NCI-H1417 (cell line): ENCODE measurements around the gene KRTCAP2.
"Not testable (repeated sequence)": the region's sequence is repeated elsewhere in the genome, so short reads cannot be mapped to it uniquely, and the experiment has no call there.

Experiments used
- DNase-seq, 3 experiments: peaks; one replicate each; lab custom pipeline; 2025; lab: John Stamatoyannopoulos, UW

Gene KRTCAP2

GRCh38 chr1:155172732-155173477 is at the start of gene KRTCAP2:
Gene KRTCAP2, minus strand, starts transcription at chr1:155173304. Its CDS starts 80 bp downstream, at chr1:155173224.
- DNase-seq, result peak; percentile 94 to 100 (median 98)

DNA sequence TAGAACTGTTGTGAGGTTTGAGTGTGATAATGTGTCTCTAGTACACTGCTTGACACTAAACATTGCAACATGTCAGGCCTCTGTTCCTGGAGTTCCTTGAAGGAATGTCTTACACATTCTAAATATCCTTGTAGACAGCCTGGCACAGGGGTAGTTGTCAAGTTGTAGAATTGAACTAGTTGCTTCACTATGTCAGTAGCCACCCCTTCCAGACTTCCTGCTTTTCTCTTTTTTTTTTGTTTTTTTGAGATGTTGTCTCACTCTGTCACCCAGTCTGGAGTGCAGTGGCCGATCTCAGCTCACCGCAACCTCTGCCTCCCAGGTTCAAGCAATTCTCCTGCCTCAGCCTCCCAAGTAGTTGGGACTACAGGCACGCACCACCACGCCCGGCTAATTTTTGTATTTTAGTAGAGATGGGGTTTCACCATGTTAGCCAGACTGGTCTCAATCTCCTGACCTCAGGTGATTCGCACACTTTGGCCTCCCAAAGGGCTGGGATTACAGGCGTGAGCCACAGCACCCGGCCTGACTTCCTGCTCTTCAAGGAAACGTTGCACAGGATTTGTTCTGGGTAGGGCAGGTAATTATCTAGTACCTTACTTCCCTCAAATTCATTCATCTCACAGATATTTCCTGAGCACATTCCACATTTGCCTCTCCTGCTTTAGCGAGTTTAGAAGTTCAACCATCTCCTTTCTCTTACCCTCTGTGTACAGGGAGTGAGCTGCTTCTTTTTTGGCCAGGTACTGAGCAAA is 47.3 kb upstream of the KRTCAP2 start:
- not testable (repeated sequence) for DNase-seq

DNA sequence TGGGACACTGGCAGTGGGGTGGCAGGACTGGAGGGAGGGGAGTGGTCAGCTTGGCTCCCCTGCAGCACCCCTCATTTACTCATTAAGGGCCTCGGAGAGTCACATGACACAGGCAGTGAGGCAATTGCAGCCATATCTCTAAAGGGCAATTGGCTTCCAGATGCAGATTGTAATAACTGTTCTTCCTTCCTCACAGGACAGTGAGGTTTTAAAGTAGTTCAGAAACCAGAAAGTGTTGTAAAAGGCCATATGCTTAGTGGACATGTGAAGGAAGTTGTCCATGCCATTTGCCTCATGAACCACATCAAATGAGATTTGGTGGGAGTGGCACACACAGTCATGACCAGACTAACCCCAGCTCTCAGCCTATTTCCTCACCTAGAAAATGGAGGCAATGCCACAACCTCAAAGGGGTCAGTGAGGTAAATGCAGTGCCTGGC is 46.5 kb upstream of the KRTCAP2 start:
- peak in 2 of 3 experiments; percentile 24 to 87 for DNase-seq

GRCh38 chr1:155218854-155219591 is 45.9 kb upstream of the KRTCAP2 start:
- peak; percentile 27 to 99 (median 56) for DNase-seq

GRCh38 chr1:155214702-155215101 is 41.6 kb upstream of the KRTCAP2 start:
- DNase-seq, result not testable (repeated sequence)

DNA sequence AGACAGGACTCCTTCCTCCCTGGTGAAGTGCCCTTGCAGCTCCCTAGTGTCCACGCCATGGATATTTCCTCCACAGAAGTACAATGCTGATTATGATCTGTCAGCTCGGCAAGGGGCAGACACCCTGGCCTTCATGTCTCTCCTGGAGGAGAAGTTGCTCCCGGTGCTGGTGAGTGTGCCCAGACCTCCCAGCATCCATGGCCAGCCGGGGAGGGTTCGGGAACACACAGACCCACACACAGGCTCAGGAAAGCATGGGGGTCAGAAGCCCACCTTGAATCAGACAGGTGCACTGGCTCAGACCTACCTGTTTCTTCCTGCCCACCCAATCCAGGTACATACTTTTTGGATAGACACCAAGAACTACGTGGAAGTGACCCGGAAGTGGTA is 38.9 kb upstream of the KRTCAP2 start:
- not testable (repeated sequence) for DNase-seq

- not testable (repeated sequence) for DNase-seq
Measured at GRCh38 chr1:155211381-155212050, 38.4 kb upstream of the KRTCAP2 start.

- DNase-seq, result no peak
Measured at GRCh38 chr1:155210314-155211104, 37.4 kb upstream of the KRTCAP2 start.

- DNase-seq, result no peak
Measured at GRCh38 chr1:155209312-155209721, 36.2 kb upstream of the KRTCAP2 start.

DNA sequence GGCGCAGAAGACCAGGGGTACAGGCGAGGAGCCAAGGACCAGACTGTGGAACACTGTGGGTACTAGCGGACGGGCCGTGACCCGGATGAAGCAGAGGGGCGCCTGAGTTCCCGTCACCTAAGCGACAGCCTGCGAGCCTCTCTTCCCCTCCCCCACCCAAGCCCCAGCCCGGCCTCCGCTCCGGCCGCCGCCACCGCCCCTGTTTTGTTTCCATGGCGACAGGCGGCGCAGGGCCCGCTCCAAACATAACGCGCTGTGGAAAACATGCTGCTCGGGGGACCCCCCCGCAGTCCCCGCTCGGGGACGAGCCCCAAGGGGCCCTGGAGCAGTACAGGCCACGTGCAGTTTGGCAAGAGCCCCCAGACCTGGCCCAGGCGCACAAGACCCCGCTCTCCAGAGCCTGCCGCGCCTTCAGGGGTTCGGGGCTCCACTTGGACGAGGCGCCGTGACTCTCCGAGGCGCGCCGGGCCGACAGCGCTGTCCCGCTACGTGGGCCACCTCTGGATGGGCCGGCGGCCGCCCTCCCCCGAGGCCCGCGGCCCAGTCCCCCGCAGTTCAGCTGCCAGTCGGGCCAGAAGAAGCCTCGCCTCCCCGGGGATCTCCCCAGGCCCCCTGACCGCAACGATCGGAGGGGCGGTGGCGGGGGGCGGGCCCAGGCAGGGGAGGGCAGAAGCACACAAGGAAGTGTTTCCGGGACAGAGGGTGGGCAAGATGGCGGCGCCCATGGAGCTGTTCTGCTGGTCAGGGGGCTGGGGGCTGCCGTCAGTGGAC is 35.6 kb upstream of the KRTCAP2 start, which contains the start of gene MTX1:
TSS of gene MTX1 (plus strand) at position 155 of the 771 bp plus-strand sequence. CDS start at position 265, 110 bp downstream.
- peak; percentile 90 to 94 (median 91) for DNase-seq

DNA sequence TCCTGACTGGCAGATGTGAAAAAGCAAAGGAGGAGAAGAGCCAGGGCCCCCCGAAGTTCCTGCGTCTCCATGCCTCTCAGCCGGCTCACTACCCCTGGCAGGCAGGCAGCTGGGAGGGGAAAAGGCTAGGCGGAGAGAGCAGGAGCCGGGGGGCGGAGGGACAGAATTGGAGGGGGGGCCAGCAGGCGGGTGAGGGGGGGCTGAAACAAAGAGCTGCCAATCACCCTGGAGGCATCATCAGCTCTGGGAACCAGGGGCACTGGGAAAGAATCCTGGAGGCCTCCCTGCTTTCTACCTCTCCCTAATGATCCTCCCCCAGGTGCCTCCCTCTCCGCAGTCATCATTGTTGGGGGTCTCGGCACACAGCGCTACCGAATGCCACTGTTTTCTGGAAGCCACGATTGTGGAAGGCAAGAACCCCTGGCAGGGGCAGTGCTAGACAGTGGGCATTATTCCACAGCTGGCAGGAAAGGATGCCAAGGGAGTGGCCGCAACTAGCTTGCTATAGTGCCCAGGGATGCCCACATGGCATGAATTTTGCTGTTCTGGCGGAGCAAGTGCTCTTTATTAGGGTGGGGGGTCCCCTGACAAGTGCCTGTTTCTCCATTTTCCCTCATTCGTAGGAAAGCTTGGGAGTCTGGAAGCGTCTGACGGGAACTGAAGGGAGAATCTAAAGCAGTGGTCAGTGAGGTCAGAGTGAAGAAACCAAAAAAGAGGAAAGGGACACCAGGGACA is 34.9 kb upstream of the KRTCAP2 start, which contains the start of gene THBS3:
TSS of gene THBS3 (minus strand) at position 92 of the 735 bp plus-strand sequence. CDS start at position 71, 21 bp downstream.
- DNase-seq, result peak in 2 of 3 experiments; percentile 76 to 89

DNA sequence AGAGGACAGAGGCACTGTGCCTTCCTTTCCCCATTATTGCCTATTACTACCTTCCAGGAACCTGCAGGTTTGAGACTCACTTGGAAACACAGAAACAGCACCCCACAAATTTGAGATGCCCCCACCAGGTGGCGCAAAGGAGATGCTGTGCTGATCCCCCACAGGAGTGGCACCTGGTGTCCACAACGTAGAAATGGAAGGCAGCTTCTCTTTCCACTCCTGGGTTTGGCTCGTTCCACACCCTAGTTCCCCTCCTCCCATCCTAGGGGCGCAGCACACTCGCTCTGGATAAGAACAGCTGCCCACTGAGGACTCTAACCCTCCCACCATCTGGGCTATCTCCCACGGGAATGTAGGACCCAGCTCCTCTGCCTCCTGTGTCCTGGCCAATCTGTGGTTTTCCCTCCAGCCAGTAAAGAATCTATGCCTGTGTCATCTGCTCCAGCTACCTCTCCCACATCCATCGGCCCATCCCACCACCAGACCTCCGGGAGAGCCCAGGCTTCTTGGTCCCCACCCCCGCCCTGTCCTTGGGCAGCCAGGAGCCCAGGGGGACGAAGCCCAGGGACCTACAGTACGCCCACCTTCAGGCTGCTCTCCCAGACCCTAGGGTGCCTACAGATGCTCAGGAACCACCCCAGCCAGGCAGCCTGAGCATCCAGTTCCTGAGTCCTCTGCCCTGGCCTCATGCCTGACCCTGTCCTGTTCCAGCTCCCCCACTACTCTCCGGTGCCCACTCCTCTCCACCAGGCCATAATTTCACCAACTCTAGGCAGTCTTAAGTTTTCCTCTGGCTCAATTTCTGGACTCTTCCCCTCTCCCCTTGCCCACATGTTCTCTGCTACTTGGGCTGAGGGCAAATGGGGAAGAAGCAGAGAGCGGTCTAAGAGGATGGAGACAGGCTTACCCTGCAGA is 34.0 kb upstream of the KRTCAP2 start:
- peak; percentile 86 to 96 (median 94) for DNase-seq

DNA sequence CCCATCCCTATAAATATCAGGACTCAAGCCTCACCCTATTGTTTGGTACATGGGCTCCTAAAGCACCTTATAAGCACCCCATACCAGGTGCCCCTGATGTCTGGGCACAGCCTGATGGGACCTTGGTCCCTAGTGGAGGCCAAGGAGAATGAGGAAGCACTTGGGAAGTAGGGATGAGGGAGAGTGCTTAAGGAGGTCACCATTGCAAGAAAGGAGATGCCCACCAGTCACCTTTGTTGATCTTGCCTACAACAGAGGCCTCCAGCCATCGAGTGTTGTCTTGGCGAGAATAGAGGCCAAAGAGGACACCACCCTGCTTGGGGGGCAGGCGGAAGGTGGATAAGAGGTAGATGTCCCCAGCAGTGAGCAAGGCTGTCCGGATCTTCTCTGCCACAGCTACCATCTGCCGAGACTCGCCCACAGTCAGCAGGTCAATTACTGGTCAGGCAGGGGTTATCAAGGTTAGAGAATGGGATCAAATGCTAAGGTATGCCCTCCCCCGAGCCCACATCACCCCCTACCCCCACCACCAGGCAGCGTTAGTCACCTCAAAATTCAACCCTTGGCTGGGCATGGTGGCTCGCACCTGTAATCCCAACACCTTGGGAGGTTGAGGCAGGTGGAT is 33.0 kb upstream of the KRTCAP2 start:
- no peak for DNase-seq

DNA sequence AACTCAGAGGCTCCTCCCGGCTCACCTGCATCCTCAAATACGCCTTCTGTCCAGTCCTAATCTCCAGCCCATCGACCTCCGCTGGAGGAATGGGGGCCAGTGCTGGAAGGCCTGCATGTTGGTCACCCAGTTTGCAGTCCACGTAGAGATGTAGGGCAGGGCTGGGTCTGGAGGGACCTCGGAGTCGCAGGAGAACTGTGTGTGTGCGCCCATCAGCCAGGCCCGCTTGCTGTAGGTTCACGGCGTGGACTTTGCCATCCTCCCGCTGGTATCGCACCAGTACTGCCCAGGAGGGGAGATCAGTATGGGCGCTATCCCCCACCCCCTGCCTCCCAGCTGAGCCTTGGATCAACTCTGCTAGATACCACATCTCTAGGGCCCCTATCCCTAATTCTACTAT is 31.9 kb upstream of the KRTCAP2 start:
- DNase-seq, result no peak

DNA sequence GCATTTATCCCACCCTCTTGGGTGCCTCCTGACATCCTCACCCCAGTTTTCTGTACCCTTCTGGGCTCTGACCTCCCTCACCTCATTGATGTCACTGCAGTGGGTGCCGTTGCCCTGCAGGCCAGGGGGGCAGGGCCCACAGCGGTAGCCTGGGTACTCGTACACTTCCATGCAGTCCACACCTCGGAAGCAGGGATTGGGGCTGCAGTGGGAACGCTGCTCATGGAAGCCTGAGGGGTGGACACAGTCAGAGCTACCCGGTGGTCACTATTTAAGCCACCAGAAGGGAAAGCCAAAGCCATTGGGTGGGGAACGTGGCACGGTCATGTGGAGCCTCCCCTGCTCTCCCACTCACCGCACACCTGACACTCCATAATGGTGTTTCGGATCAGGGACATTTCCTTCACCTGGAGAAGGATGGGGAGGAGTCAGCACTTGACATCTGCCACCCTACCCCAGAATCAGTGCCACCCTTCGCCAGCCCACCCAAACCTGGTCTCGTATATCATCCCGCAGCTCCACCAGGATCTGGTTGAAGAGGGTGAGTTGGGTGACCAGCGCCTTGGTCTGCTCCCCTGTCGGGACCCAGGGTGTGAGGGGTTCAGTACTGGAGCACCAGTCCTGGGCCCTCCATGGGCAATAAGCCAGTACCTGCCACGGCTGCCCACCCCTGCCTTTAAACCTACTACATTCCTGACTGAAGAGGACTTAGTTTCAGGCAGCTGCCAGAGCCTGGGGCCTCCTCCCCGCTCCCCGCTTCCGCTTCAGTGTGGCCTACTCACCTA is 29.8 kb upstream of the KRTCAP2 start:
- no peak for DNase-seq

DNA sequence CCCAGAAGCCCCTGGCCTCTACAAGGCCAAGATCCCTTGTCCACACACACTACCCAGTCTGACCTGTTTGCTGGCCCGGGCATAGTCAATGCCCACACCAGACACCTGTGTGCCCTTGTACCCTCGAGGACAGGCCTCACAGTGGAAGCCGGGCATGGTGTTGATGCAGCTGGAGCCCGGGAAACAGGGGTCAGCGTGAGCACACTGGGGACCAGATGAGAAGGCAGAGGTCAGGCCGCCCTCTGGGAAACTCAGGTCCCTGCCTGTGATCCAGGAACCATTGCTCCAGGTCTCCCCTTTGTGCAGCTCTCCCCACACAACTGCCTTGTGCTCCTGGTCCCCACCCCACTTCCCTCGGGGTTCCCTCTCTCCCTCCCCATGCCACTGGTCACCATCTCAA is 29.1 kb upstream of the KRTCAP2 start:
- no peak for DNase-seq

GRCh38 chr1:155200920-155201319 is 27.8 kb upstream of the KRTCAP2 start:
- DNase-seq, result no peak
